Measurements from ENCODE around the gene ACKR4. TPM values are rescaled to one million over a fixed set of nuclear protein-coding genes. Genes with fewer than 3 reads are reported as not detected.
A peak's percentile ranks its signal among the peaks of the same experiment; 100 is the strongest.
"Not testable (repeated sequence)": the region's sequence is repeated elsewhere in the genome, so short reads cannot be mapped to it uniquely, and the experiment has no call there.

ACKR4 gene
- total RNA-seq, 1 experiment from 2014 or later, result 0.18 TPM

GRCh38 chr3:132605374-132605792 lies 8.3 kb downstream of the ACKR4 start:
- H3K4me1 ChIP-seq (replicated peaks), result peaks cover 18% of the 10 kb centered on the region
- H3K36me3 ChIP-seq, result peaks cover 11% of the 10 kb centered on the region
- H3K27me3 ChIP-seq (replicated peaks), result no peaks in the 10 kb centered on the region
- peak overlapping the region; percentile 87 for H3K27ac ChIP-seq
- no peak for DNase-seq (ENCODE audit: low read depth in 1 of 2, low spot score in 2 of 2)
- H3K9me3 ChIP-seq (replicated peaks), result no peaks in the 10 kb centered on the region
- no peak overlapping the region for H3K4me3 ChIP-seq

- Histone ChIP-seq H3K36me3 (peaks cover 11% of the 10 kb centered on the region), H3K27me3 (replicated peaks) (no peaks in the 10 kb centered on the region), H3K4me3 (no peak overlapping the region), H3K27ac (peak overlapping the region; percentile 87), H3K4me1 (replicated peaks) (peaks cover 18% of the 10 kb centered on the region), H3K9me3 (replicated peaks) (no peaks in the 10 kb centered on the region)
- peak in 1 of 2 experiments; percentile 55 for DNase-seq (ENCODE audit: low read depth in 1 of 2, low spot score in 2 of 2)
These were observed 9.0 kb downstream of the ACKR4 start for GRCh38 chr3:132606085-132606484.

GRCh38 chr3:132606620-132607019 lies 9.6 kb downstream of the ACKR4 start:
- H3K9me3 ChIP-seq (replicated peaks); H3K27me3 ChIP-seq (replicated peaks); H3K4me3 ChIP-seq: not testable (repeated sequence)
- peaks cover 18% of the 10 kb centered on the region for H3K4me1 ChIP-seq (replicated peaks)
- peak overlapping the region; percentile 87 for H3K27ac ChIP-seq
- peak in 1 of 2 experiments; percentile 44 for DNase-seq (ENCODE audit: low read depth in 1 of 2, low spot score in 2 of 2)
- H3K36me3 ChIP-seq, result peaks cover 11% of the 10 kb centered on the region

GRCh38 chr3:132615301-132615700 lies 18.2 kb downstream of the ACKR4 start:
- not testable (repeated sequence) for H3K27me3 ChIP-seq (replicated peaks); DNase-seq (ENCODE audit: low read depth in 1 of 2, low spot score in 2 of 2); H3K27ac ChIP-seq; H3K4me3 ChIP-seq; H3K9me3 ChIP-seq (replicated peaks); H3K4me1 ChIP-seq (replicated peaks); H3K36me3 ChIP-seq

- no peaks in the 10 kb centered on the region for H3K9me3 ChIP-seq (replicated peaks)
- H3K4me3 ChIP-seq, result no peak overlapping the region
- H3K27me3 ChIP-seq (replicated peaks), result no peaks in the 10 kb centered on the region
- no peaks in the 10 kb centered on the region for H3K36me3 ChIP-seq
- H3K27ac ChIP-seq, result no peak overlapping the region
- no peaks in the 10 kb centered on the region; the same call in 1 of the 2 replicates for H3K4me1 ChIP-seq (replicated peaks)
- DNase-seq (ENCODE audit: low read depth in 1 of 2, low spot score in 2 of 2), result no peak
These were observed 18.8 kb downstream of the ACKR4 start for GRCh38 chr3:132615881-132616280.

GRCh38 chr3:132616780-132617179 lies 19.7 kb downstream of the ACKR4 start:
- no peak overlapping the region for H3K27ac ChIP-seq
- no peaks in the 10 kb centered on the region for H3K9me3 ChIP-seq (replicated peaks)
- H3K4me3 ChIP-seq, result no peak overlapping the region
- DNase-seq (ENCODE audit: low read depth in 1 of 2, low spot score in 2 of 2), result no peak
- H3K36me3 ChIP-seq, result 0 out of 2 replicates have a peak, but pooled peaks cover 3% of the 10 kb centered on the region
- H3K4me1 ChIP-seq (replicated peaks), result no peaks in the 10 kb centered on the region; the same call in 1 of the 2 replicates
- no peaks in the 10 kb centered on the region for H3K27me3 ChIP-seq (replicated peaks)

DNA sequence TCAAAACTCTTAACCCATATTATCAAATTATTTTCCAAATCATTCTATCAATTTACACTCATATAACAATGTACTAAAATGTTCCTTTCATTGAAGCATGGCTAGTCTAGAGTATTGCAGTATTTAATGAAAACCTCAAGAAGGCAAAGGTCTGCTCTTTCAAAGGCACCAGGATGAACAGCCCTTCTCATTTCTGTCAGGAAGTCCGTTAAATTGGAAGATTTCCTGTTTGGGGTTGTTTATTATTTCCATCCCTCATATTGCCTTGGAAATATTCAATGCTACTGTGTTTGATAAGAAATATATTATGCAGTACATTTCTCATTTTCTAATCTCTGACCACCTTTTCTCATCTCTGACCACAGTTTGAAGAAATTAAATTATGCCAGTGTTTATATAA lies 25.1 kb downstream of the ACKR4 start:
- no peak overlapping the region for H3K27ac ChIP-seq
- H3K4me3 ChIP-seq, result no peak overlapping the region
- H3K9me3 ChIP-seq (replicated peaks), result no peaks in the 10 kb centered on the region
- H3K27me3 ChIP-seq (replicated peaks), result no peaks in the 10 kb centered on the region
- H3K4me1 ChIP-seq (replicated peaks), result no peaks in the 10 kb centered on the region
- peaks cover 11% of the 10 kb centered on the region for H3K36me3 ChIP-seq
- DNase-seq (ENCODE audit: low read depth in 1 of 2, low spot score in 2 of 2), result no peak

DNA sequence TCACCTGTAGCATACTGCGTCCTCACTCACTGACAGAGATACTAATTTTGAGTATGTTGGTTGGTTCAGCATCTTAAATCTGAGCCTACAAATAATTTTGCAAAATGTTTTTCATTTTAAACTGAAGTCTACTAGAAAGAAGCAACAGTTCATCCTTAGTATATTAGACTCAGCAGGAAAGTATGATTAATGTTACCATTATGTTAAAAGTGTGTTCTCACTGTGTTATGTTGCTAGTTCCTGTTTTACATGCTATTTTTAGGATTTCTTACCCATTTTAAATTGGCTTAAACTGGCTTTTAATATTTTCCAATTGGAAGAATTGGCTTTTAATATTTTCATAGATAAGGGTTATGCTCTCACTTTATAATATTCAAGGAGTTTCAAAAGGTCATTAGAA lies 25.7 kb downstream of the ACKR4 start:
- Histone ChIP-seq H3K27me3 (replicated peaks) (no peaks in the 10 kb centered on the region), H3K27ac (no peak overlapping the region), H3K4me3 (no peak overlapping the region), H3K4me1 (replicated peaks) (no peaks in the 10 kb centered on the region), H3K36me3 (peaks cover 13% of the 10 kb centered on the region), H3K9me3 (replicated peaks) (no peaks in the 10 kb centered on the region)
- no peak for DNase-seq (ENCODE audit: low read depth in 1 of 2, low spot score in 2 of 2)

DNA sequence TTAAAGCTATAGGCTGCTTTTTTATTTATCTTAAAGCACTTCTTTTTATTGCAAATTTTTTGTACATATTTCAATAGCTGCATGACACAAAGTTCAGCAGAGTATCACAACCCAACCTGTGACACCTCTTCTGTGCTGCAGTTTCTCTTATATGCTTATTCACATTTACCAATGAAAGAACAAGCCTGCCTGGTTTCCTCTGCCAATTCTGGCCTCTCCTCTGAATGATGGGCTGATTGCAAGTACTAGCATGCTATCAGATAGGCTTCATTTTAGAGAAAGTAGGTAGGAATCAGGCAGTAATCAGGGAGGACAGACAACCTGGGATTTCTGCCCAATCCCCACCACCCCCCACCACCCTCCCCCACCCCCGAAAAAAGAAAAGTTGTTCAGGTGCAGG lies 26.6 kb downstream of the ACKR4 start:
- H3K4me3 ChIP-seq, result no peak overlapping the region
- H3K27me3 ChIP-seq (replicated peaks), result no peaks in the 10 kb centered on the region
- H3K27ac ChIP-seq, result no peak overlapping the region
- no peak for DNase-seq (ENCODE audit: low read depth in 1 of 2, low spot score in 2 of 2)
- peaks cover 17% of the 10 kb centered on the region for H3K36me3 ChIP-seq
- H3K4me1 ChIP-seq (replicated peaks), result no peaks in the 10 kb centered on the region
- no peaks in the 10 kb centered on the region for H3K9me3 ChIP-seq (replicated peaks)

DNA sequence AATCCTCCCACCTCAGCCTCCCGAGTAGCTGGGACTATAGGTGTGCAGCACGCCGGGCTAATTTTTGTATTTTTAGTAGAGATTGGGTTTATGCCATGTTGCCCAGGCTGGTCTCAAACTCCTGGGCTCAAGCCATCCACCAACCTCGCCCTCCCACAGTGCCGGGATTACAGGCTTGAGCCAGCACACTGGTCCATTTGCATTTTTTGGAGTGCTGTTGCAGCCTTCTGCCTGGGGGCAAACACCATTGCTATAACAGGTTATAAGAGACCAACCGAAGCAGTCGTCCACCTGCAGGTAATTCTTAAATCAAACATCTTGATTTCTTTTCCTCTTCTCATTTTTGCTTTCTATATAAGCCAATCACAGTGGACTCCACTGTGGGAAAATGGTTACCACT lies 27.7 kb downstream of the ACKR4 start:
- Histone ChIP-seq H3K36me3 (peaks cover 17% of the 10 kb centered on the region), H3K27ac (no peak overlapping the region), H3K9me3 (replicated peaks) (no peaks in the 10 kb centered on the region), H3K27me3 (replicated peaks) (no peaks in the 10 kb centered on the region), H3K4me3 (no peak overlapping the region), H3K4me1 (replicated peaks) (peaks cover 4% of the 10 kb centered on the region; the same call in 1 of the 2 replicates)
- DNase-seq (ENCODE audit: low read depth in 1 of 2, low spot score in 2 of 2), result no peak

DNA sequence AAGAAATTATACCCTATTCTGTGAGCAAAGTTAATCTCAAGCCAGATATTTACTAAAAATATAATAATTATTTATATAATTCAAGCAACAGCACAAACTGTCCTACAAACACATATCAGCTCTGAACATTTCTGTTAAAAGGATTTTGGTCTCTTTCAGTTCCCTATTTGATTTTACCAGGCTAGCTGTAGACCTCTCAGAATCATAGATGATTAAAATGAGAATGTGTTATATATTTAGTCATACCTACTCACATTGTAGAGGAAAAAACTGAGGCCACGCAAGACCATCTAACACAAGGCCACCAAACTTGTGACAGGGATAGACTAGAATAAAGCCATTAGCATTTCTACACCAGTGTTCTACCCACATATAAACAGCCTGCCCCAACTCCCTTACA lies 28.5 kb downstream of the ACKR4 start:
- Histone ChIP-seq H3K27me3 (replicated peaks) (no peaks in the 10 kb centered on the region), H3K4me1 (replicated peaks) (peaks cover 11% of the 10 kb centered on the region), H3K9me3 (replicated peaks) (no peaks in the 10 kb centered on the region), H3K4me3 (no peak overlapping the region), H3K36me3 (peaks cover 17% of the 10 kb centered on the region), H3K27ac (no peak overlapping the region)
- no peak for DNase-seq (ENCODE audit: low read depth in 1 of 2, low spot score in 2 of 2)

GRCh38 chr3:132626955-132627354 lies 29.9 kb downstream of the ACKR4 start:
- no peaks in the 10 kb centered on the region for H3K27me3 ChIP-seq (replicated peaks)
- H3K4me3 ChIP-seq, result no peak overlapping the region
- peaks cover 14% of the 10 kb centered on the region for H3K36me3 ChIP-seq
- H3K9me3 ChIP-seq (replicated peaks), result no peaks in the 10 kb centered on the region
- DNase-seq (ENCODE audit: low read depth in 1 of 2, low spot score in 2 of 2), result no peak
- peaks cover 11% of the 10 kb centered on the region for H3K4me1 ChIP-seq (replicated peaks)
- H3K27ac ChIP-seq, result no peak overlapping the region

DNA sequence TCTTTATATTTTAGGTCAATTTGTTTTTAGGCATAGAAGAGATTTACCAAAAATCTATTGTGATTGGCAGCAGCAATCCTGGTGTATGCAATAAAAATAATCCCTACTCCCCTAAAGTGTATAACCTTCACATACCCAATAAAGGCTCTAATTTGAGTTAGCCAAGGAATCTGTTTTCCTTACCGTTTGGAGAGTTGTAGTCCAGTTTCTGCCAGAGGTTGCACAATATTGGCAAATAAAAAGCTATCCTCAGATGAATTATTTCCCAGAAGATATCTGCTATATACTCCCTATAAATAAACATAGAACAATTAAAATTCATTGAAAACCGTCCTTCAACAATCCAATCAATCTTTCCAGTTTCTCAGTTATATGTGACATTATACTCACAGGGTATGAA lies 31.1 kb downstream of the ACKR4 start:
- peaks cover 14% of the 10 kb centered on the region for H3K36me3 ChIP-seq
- no peaks in the 10 kb centered on the region for H3K27me3 ChIP-seq (replicated peaks)
- DNase-seq (ENCODE audit: low read depth in 1 of 2, low spot score in 2 of 2), result no peak
- no peaks in the 10 kb centered on the region for H3K9me3 ChIP-seq (replicated peaks)
- H3K27ac ChIP-seq, result no peak overlapping the region
- H3K4me3 ChIP-seq, result no peak overlapping the region
- peaks cover 11% of the 10 kb centered on the region for H3K4me1 ChIP-seq (replicated peaks)

DNA sequence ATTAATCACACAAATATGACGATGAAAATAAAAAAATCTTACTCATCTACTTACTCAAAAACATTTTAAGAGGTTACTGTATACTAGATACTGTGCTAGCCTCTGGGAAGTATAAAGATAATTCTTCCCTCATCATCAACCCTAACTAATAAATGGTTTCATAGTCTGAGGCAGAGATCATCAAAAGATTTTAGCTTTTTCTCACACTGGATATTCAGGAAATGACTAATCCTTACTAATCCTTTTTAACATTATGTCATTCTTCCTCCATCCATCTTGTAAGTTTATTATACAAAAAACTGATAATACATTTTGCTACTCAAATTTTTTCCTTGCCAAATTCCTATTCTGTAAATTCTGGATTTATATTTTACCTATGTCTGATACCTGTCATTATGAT lies 32.9 kb downstream of the ACKR4 start:
- DNase-seq (ENCODE audit: low read depth in 1 of 2, low spot score in 2 of 2), result peak in 1 of 2 experiments; percentile 33
- peaks cover 14% of the 10 kb centered on the region for H3K36me3 ChIP-seq
- H3K27ac ChIP-seq, result peak overlapping the region; percentile 32
- no peaks in the 10 kb centered on the region for H3K9me3 ChIP-seq (replicated peaks)
- no peaks in the 10 kb centered on the region for H3K27me3 ChIP-seq (replicated peaks)
- no peak overlapping the region for H3K4me3 ChIP-seq
- H3K4me1 ChIP-seq (replicated peaks), result peaks cover 11% of the 10 kb centered on the region

DNA sequence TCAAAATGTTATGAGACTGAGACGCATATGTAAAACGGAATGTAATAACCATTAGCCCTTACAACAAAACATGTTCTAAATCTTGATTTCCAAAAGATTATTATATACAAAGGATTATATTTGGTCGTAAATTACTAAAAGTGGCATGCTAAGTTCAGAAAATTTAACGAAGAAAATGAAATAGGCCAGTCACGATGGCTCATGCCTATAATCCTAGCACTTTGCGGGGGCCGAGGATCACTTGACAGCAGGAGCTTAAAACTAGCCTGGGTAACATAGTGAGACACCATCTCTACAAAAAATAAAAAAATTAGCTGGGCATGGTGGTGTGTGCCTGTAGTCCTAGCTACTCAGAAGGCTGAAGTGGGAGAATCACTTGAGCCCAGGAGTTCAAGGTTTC lies 33.5 kb downstream of the ACKR4 start:
- Histone ChIP-seq H3K27me3 (replicated peaks) (no peaks in the 10 kb centered on the region), H3K9me3 (replicated peaks) (no peaks in the 10 kb centered on the region), H3K27ac (peak overlapping the region; percentile 32), H3K36me3 (peaks cover 17% of the 10 kb centered on the region), H3K4me1 (replicated peaks) (peaks cover 11% of the 10 kb centered on the region), H3K4me3 (no peak overlapping the region)
- DNase-seq (ENCODE audit: low read depth in 1 of 2, low spot score in 2 of 2), result no peak

Data from SJSA1 (cell line).